Mesendoderm (in vitro differentiated cells): ENCODE measurements around the gene PLG.
"Not testable (repeated sequence)": the region's sequence is repeated elsewhere in the genome, so short reads cannot be mapped to it uniquely, and the experiment has no call there.

Experiments used
- DNase-seq: peaks from one replicate; pipeline ENCODE4 v3.0.0; 2013
- H2AK5ac ChIP-seq: 2 replicates; pipeline ENCODE4 v1.6.1; 2013; ENCODE audit warnings: low read length, inconsistent platforms
- H2BK120ac ChIP-seq: 2 replicates; pipeline ENCODE4 v1.6.1; 2013; ENCODE audit warnings: low read depth, mild to moderate bottlenecking, low read length, moderate library complexity, mixed read lengths
- H2BK15ac ChIP-seq: replicated peaks from 2 replicates; pipeline ENCODE4 v1.6.1; 2013; ENCODE audit warnings: low read depth, mild to moderate bottlenecking, moderate library complexity
- H2BK5ac ChIP-seq: 2 replicates; pipeline ENCODE4 v1.6.1; 2013; ENCODE audit warnings: low read length, inconsistent platforms
- H3K18ac ChIP-seq: 2 replicates; pipeline ENCODE4 v1.6.1; 2013; ENCODE audit warnings: mild to moderate bottlenecking, low read length, mixed read lengths
- H3K23ac ChIP-seq: one replicate; pipeline ENCODE4 v1.6.1; 2013; ENCODE audit warnings: low read length
- H3K27ac ChIP-seq: 2 replicates; pipeline ENCODE4 v1.5.1; 2013; ENCODE audit warnings: low read depth, mild to moderate bottlenecking, inconsistent platforms, low read length, moderate library complexity
- H3K27me3 ChIP-seq: 2 replicates; pipeline ENCODE4 v1.6.1; 2013; ENCODE audit warnings: low read length, control low read depth, mild to moderate bottlenecking, inconsistent platforms; ENCODE audit not compliant: insufficient read depth, poor library complexity
- H3K36me3 ChIP-seq: 2 replicates; pipeline ENCODE4 v1.6.1; 2013; ENCODE audit warnings: low read length, inconsistent platforms; ENCODE audit not compliant: control insufficient read depth, insufficient read depth
- H3K4ac ChIP-seq: one replicate; pipeline ENCODE4 v1.6.1; 2013; ENCODE audit warnings: low read depth, mild to moderate bottlenecking, low read length, moderate library complexity
- H3K4me1 ChIP-seq: 2 replicates; pipeline ENCODE4 v1.6.1; 2013; ENCODE audit warnings: low read depth, low read length, inconsistent platforms; ENCODE audit not compliant: control insufficient read depth
- H3K4me2 ChIP-seq: 2 replicates; pipeline ENCODE4 v1.6.1; 2013; ENCODE audit warnings: low read length
- H3K4me3 ChIP-seq: 2 replicates; pipeline ENCODE4 v1.5.1; 2013; ENCODE audit warnings: mild to moderate bottlenecking, low read length
- H3K56ac ChIP-seq: one replicate; pipeline ENCODE4 v1.6.1; 2013; ENCODE audit warnings: low read length
- H3K79me1 ChIP-seq: 2 replicates; pipeline ENCODE4 v1.6.1; 2013; ENCODE audit warnings: low read length, inconsistent platforms
- H3K79me2 ChIP-seq: 2 replicates; pipeline ENCODE4 v1.6.1; 2013; ENCODE audit warnings: mild to moderate bottlenecking, low read length; ENCODE audit not compliant: control insufficient read depth, insufficient read depth
- H3K9ac ChIP-seq: 2 replicates; pipeline ENCODE4 v1.6.1; 2013; ENCODE audit warnings: low read length, inconsistent platforms
- H4K5ac ChIP-seq: one replicate; pipeline ENCODE4 v1.6.1; 2013; ENCODE audit warnings: low read length
- H4K8ac ChIP-seq: one replicate; pipeline ENCODE4 v1.6.1; 2013; ENCODE audit warnings: low read depth, mild to moderate bottlenecking, control low read depth, low read length, moderate library complexity
- WGBS: extraction: QIAGEN DNeasy Blood & Tissue Kit; methylation state at CpG from one replicate; pipeline ENCODE4 v1.1.7; 2013; ENCODE audit warnings: low lambda C conversion rate, missing lambda C conversion rate; ENCODE audit not compliant: insufficient coverage; ENCODE audit errors: extremely low coverage; 5-methylcytosine and 5-hydroxymethylcytosine counted together

Gene PLG

GRCh38 chr6:160737934-160738333 lies 35.9 kb downstream of the PLG start:
- H2BK15ac ChIP-seq = no peak overlapping the region
- no peaks in the 10 kb centered on the region for H3K79me2 ChIP-seq
- no peaks in the 10 kb centered on the region for H3K27me3 ChIP-seq
- no peak overlapping the region for H3K56ac ChIP-seq
- no peak overlapping the region for H3K4me3 ChIP-seq
- no peaks in the 10 kb centered on the region for H3K36me3 ChIP-seq
- no peak overlapping the region for H2BK120ac ChIP-seq
- WGBS = no CpG with 5 or more reads among the region's 5 CpGs
- no peak overlapping the region for H3K23ac ChIP-seq
- no peaks in the 10 kb centered on the region for H3K79me1 ChIP-seq
- H3K4me2 ChIP-seq = no peak overlapping the region
- H3K4me1 ChIP-seq = no peaks in the 10 kb centered on the region
- no peak overlapping the region for H3K4ac ChIP-seq
- no peak overlapping the region for H3K9ac ChIP-seq
- H2BK5ac ChIP-seq = no peak overlapping the region
- no peak overlapping the region for H3K18ac ChIP-seq
- no peak overlapping the region for H3K27ac ChIP-seq
- DNase-seq = no peak
- H2AK5ac ChIP-seq = no peak overlapping the region
- no peak overlapping the region for H4K5ac ChIP-seq
- H4K8ac ChIP-seq = no peak overlapping the region

- H2AK5ac ChIP-seq = no peak overlapping the region
- no peak overlapping the region for H3K23ac ChIP-seq
- H3K18ac ChIP-seq = no peak overlapping the region
- H4K5ac ChIP-seq = no peak overlapping the region
- H3K79me1 ChIP-seq = no peaks in the 10 kb centered on the region
- H3K56ac ChIP-seq = no peak overlapping the region
- no peak overlapping the region for H3K9ac ChIP-seq
- H3K36me3 ChIP-seq = no peaks in the 10 kb centered on the region
- DNase-seq = no peak
- H3K4ac ChIP-seq = no peak overlapping the region
- WGBS = no CpG with 5 or more reads among the region's 6 CpGs
- no peaks in the 10 kb centered on the region for H3K27me3 ChIP-seq
- no peaks in the 10 kb centered on the region for H3K4me1 ChIP-seq
- no peak overlapping the region for H3K4me2 ChIP-seq
- H3K27ac ChIP-seq = no peak overlapping the region
- H2BK15ac ChIP-seq = no peak overlapping the region
- no peak overlapping the region for H3K4me3 ChIP-seq
- no peaks in the 10 kb centered on the region for H3K79me2 ChIP-seq
- no peak overlapping the region for H4K8ac ChIP-seq
- H2BK120ac ChIP-seq = no peak overlapping the region
- H2BK5ac ChIP-seq = no peak overlapping the region
Observed at GRCh38 chr6:160739955-160740354, 37.9 kb downstream of the PLG start.

GRCh38 chr6:160741012-160741411 lies 39.0 kb downstream of the PLG start:
- not testable (repeated sequence) for H3K9ac ChIP-seq, H3K23ac ChIP-seq, H3K36me3 ChIP-seq, H3K18ac ChIP-seq, H3K27me3 ChIP-seq, H2AK5ac ChIP-seq, H2BK5ac ChIP-seq, H2BK15ac ChIP-seq, H3K79me2 ChIP-seq, H3K4me2 ChIP-seq, H3K4ac ChIP-seq, H3K79me1 ChIP-seq, H3K4me3 ChIP-seq, H3K4me1 ChIP-seq, H4K8ac ChIP-seq, H2BK120ac ChIP-seq, H3K56ac ChIP-seq, H3K27ac ChIP-seq, DNase-seq, H4K5ac ChIP-seq
- WGBS = no CpG with 5 or more reads among the region's 7 CpGs

GRCh38 chr6:160742090-160742489 lies 40.0 kb downstream of the PLG start:
- Histone ChIP-seq H4K5ac (no peak overlapping the region), H3K36me3 (no peaks in the 10 kb centered on the region), H3K56ac (no peak overlapping the region), H3K27me3 (no peaks in the 10 kb centered on the region), H2BK120ac (no peak overlapping the region), H2BK5ac (no peak overlapping the region), H3K27ac (no peak overlapping the region), H3K18ac (no peak overlapping the region), H3K79me2 (no peaks in the 10 kb centered on the region), H3K4ac (no peak overlapping the region), H3K4me3 (no peak overlapping the region), H3K79me1 (no peaks in the 10 kb centered on the region), H3K4me2 (no peak overlapping the region), H3K9ac (no peak overlapping the region), H2BK15ac (no peak overlapping the region), H4K8ac (no peak overlapping the region), H3K4me1 (no peaks in the 10 kb centered on the region), H2AK5ac (no peak overlapping the region), H3K23ac (no peak overlapping the region)
- DNase-seq = no peak
- no CpG with 5 or more reads among the region's 2 CpGs for WGBS

GRCh38 chr6:160750276-160750689 lies 48.2 kb downstream of the PLG start:
- peak; percentile 87 for DNase-seq
- Histone ChIP-seq H4K5ac (no peak overlapping the region), H3K4me3 (no peak overlapping the region), H3K9ac (no peak overlapping the region), H3K36me3 (no peaks in the 10 kb centered on the region), H3K23ac (no peak overlapping the region), H3K4ac (no peak overlapping the region), H3K27me3 (no peaks in the 10 kb centered on the region), H2AK5ac (no peak overlapping the region), H2BK120ac (no peak overlapping the region), H3K79me2 (no peaks in the 10 kb centered on the region), H2BK15ac (no peak overlapping the region), H2BK5ac (no peak overlapping the region), H3K4me2 (no peak overlapping the region), H3K79me1 (no peaks in the 10 kb centered on the region), H3K18ac (no peak overlapping the region), H4K8ac (no peak overlapping the region), H3K4me1 (no peaks in the 10 kb centered on the region), H3K56ac (peak overlapping the region; percentile 61), H3K27ac (no peak overlapping the region)
- WGBS = no CpG with 5 or more reads among the region's 5 CpGs

- not testable (repeated sequence) for H3K9ac ChIP-seq
Observed at GRCh38 chr6:160753211-160753610, 51.2 kb downstream of the PLG start.

More at GRCh38 chr6:160753211-160753610, 51.2 kb downstream of the PLG start:
- H3K4me2 ChIP-seq, H2BK15ac ChIP-seq, H3K56ac ChIP-seq, H3K4me3 ChIP-seq, H4K8ac ChIP-seq, DNase-seq, H3K79me1 ChIP-seq, H3K18ac ChIP-seq, H2BK120ac ChIP-seq, H3K27me3 ChIP-seq, H3K4me1 ChIP-seq, H2AK5ac ChIP-seq, H2BK5ac ChIP-seq, H3K23ac ChIP-seq, H3K4ac ChIP-seq, H4K5ac ChIP-seq, H3K36me3 ChIP-seq, H3K79me2 ChIP-seq, H3K27ac ChIP-seq: not testable (repeated sequence)
- no CpG with 5 or more reads among the region's 4 CpGs for WGBS
